ENCODE measurements around the gene P3H3.

Gene P3H3

GRCh38 chr12:6823182-6824084 lies 4.8 kb upstream of the P3H3 start:
- Histone ChIP-seq H3K36me3 (ENCODE audit: control insufficient read depth, insufficient read depth, low read length) (no peaks in the 10 kb centered on the region), H3K27me3 (replicated peaks; ENCODE audit: control insufficient read depth, insufficient read depth, low read length) (peaks cover 8% of the 10 kb centered on the region), H3K4me3 (replicated peaks; ENCODE audit: low read depth, low read length) (no peak overlapping the region)
- no peak for TF ChIP-seq CTCF (IDR thresholded peaks at IDR 0.05; ENCODE audit: insufficient read depth, low read length, poor library complexity, severe bottlenecking)
- DNase-seq (ENCODE audit: extremely low read depth, insufficient read length): no peak

- Histone ChIP-seq H3K4me3 (replicated peaks; ENCODE audit: low read depth, low read length) (no peak overlapping the region), H3K36me3 (ENCODE audit: control insufficient read depth, insufficient read depth, low read length) (no peaks in the 10 kb centered on the region), H3K27me3 (replicated peaks; ENCODE audit: control insufficient read depth, insufficient read depth, low read length) (peaks cover 8% of the 10 kb centered on the region)
- no peak for TF ChIP-seq CTCF (IDR thresholded peaks at IDR 0.05; ENCODE audit: insufficient read depth, low read length, poor library complexity, severe bottlenecking)
- DNase-seq (ENCODE audit: extremely low read depth, insufficient read length): no peak
Measured at GRCh38 chr12:6824085-6824775, 4.0 kb upstream of the P3H3 start.

- no peak for TF ChIP-seq CTCF (IDR thresholded peaks at IDR 0.05; ENCODE audit: insufficient read depth, low read length, poor library complexity, severe bottlenecking)
- no peaks in the 10 kb centered on the region for H3K36me3 ChIP-seq (ENCODE audit: control insufficient read depth, insufficient read depth, low read length)
- no peak for DNase-seq (ENCODE audit: extremely low read depth, insufficient read length)
- no peak overlapping the region for H3K4me3 ChIP-seq (replicated peaks; ENCODE audit: low read depth, low read length)
- peaks cover 8% of the 10 kb centered on the region for H3K27me3 ChIP-seq (replicated peaks; ENCODE audit: control insufficient read depth, insufficient read depth, low read length)
Measured at GRCh38 chr12:6824901-6825381, 3.3 kb upstream of the P3H3 start.

- Histone ChIP-seq H3K27me3 (replicated peaks; ENCODE audit: control insufficient read depth, insufficient read depth, low read length) (peaks cover 6% of the 10 kb centered on the region), H3K4me3 (replicated peaks; ENCODE audit: low read depth, low read length) (no peak overlapping the region), H3K36me3 (ENCODE audit: control insufficient read depth, insufficient read depth, low read length) (no peaks in the 10 kb centered on the region)
- peak; percentile 72 for TF ChIP-seq CTCF (IDR thresholded peaks at IDR 0.05; ENCODE audit: insufficient read depth, low read length, poor library complexity, severe bottlenecking)
- DNase-seq (ENCODE audit: extremely low read depth, insufficient read length): no peak
Measured at GRCh38 chr12:6825398-6826124, 2.6 kb upstream of the P3H3 start.

- no peak for TF ChIP-seq CTCF (IDR thresholded peaks at IDR 0.05; ENCODE audit: insufficient read depth, low read length, poor library complexity, severe bottlenecking)
- Histone ChIP-seq H3K27me3 (replicated peaks; ENCODE audit: control insufficient read depth, insufficient read depth, low read length) (peaks cover 7% of the 10 kb centered on the region), H3K4me3 (replicated peaks; ENCODE audit: low read depth, low read length) (no peak overlapping the region), H3K36me3 (ENCODE audit: control insufficient read depth, insufficient read depth, low read length) (no peaks in the 10 kb centered on the region)
- DNase-seq (ENCODE audit: extremely low read depth, insufficient read length): no peak
Measured at GRCh38 chr12:6826125-6826733, 2.0 kb upstream of the P3H3 start.

Measured in GM06990 (cell line).